Esophagus muscularis mucosa (tissue), 4 donors: ENCODE measurements around the gene TAPBPL. TPM values are rescaled to one million over a fixed set of nuclear protein-coding genes. Genes with fewer than 3 reads are reported as not detected.
"Not testable (repeated sequence)": the region's sequence is repeated elsewhere in the genome, so short reads cannot be mapped to it uniquely, and the experiment has no call there.

Experiments
- DNase-seq: peaks from one replicate; pipeline ENCODE4 v3.0.0-alpha.2; 2017; ENCODE audit errors: extremely low spot score
- H3K27ac ChIP-seq, 4 donors: fragments of 200-600 bp; sonication (generic); replicated peaks in 1 of 4; 1 replicate in 3 of 4; 2 replicates in 1 of 4; pipeline ENCODE4 v1.5.1; 2016 to 2019; ENCODE audit warnings: mild to moderate bottlenecking in 1 of 4
- H3K27me3 ChIP-seq, 4 donors: fragments of 200-600 bp; sonication (generic); one replicate each; pipeline versions ENCODE4 v1.5.1 to v1.6.0; 2016 to 2019
- H3K36me3 ChIP-seq, 4 donors: fragments of 200-600 bp; sonication (generic); one replicate each; pipeline ENCODE4 v1.5.1; 2016 to 2019
- H3K4me1 ChIP-seq, 4 donors: fragments of 200-600 bp; sonication (generic); one replicate each; pipeline ENCODE4 v1.5.1; 2016 to 2019
- H3K4me3 ChIP-seq, 4 donors: fragments of 200-600 bp; sonication (generic); 1 replicate in 2 of 4; 2 replicates in 2 of 4; pipeline ENCODE4 v1.5.1; 2016 to 2019; ENCODE audit warnings: mild to moderate bottlenecking in 4 of 4, moderate library complexity in 1 of 4
- H3K9me3 ChIP-seq, 4 donors: fragments of 200-600 bp; sonication (generic); 1 replicate in 3 of 4; 2 replicates in 1 of 4; pipeline ENCODE4 v1.5.1; 2016 to 2019
- CTCF ChIP-seq, 3 experiments: fragments of 200-600 bp in 2 of 3; fragments of 450-650 bp in 1 of 3; sonication (generic) in 2 of 3; IDR thresholded peaks; one replicate each; pipeline ENCODE4 v1.5.1; 2017 to 2019; ENCODE audit warnings: antibody characterized with exemption in 3 of 3, mild to moderate bottlenecking in 2 of 3, moderate library complexity in 1 of 3
- EP300 ChIP-seq: sonication (generic); formaldehyde crosslinking; IDR thresholded peaks from one replicate; pipeline ENCODE4 v1.6.1; 2017; ENCODE audit warnings: antibody characterized with exemption
- POLR2A ChIP-seq: fragments of 450-650 bp; IDR thresholded peaks from one replicate; pipeline ENCODE4 v1.6.1; 2017; ENCODE audit warnings: antibody characterized with exemption, moderate library complexity, mild to moderate bottlenecking, low read depth
- POLR2AphosphoS5 ChIP-seq, 2 donors: sonication (generic); formaldehyde crosslinking; IDR thresholded peaks; one replicate each; pipeline ENCODE4 v1.6.1; 2017; ENCODE audit warnings: antibody characterized with exemption in 2 of 2
- WGBS: methylation state at CpG from one replicate; pipeline ENCODE4 v1.1.5; 2018; 5-methylcytosine and 5-hydroxymethylcytosine counted together
- intact Hi-C: fragments of 100-400 bp; cut with DNase I; formaldehyde crosslinking; loops from one replicate; pipeline ENCODE4 v1.15.1; 2023
- total RNA-seq, 4 donors: library from RNA; depleted of rRNA; stranded (reverse); fragments of >200 nt; gene quantifications; one replicate each; pipeline versions ENCODE4 v1.1.0 to v1.2.1, GENCODE V29; 2016

TAPBPL gene
- total RNA-seq, 4 donors from 2014 or later: 12.4 to 25.8 (median 22.5) TPM

DNA sequence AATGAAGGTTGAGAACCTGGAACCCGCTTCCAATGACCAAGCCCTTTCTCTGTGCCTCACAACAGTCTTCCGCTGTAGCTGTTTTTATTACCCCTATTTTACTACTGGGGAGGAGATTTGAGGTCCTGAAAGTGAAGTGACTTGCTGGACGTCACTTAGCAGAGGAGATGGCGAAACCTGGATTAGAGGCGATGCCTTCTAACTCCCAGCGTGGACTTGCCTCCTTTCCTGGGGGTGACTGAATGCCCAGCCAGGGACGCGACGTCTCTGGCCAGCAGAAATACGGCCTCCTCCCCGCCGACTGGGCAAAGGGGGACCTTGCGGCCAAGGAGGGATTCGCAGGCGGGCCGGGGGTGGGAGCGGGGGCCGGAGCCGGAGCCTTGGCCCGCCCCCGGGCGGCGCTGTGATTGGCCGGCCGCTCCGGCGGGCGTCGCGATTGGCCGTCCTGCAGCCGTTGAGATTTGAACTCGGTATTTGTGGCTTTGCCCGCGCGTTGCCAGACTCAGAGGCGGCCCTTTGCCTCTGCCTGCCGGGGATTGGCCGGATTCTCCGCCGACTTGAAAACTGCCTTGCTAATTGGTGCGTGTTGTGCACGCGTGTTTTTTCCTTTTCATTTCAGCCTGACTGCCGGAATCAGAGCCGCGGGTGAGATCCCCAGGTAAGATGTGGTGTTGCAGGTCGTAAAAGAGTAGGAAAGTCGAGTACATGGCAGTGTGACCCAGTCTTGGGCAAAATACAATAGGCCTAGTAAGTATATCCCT lies 41.8 kb downstream of the TAPBPL start, which contains the start of gene NCAPD2:
Gene NCAPD2 (plus strand): TSS at position 606 of the 761 bp plus-strand sequence. CDS start 997 bp downstream, outside the sequence.
- intact Hi-C loops: loop anchor here (2.0 kb wide), 1 partner anchor 39 kb away; no protein-coding TSS in a partner anchor
- TF ChIP-seq CTCF (IDR thresholded peaks at IDR 0.05) (peak; percentile 19 to 67 (median 43)), EP300 (no peak), POLR2A (peak; percentile 6), POLR2AphosphoS5 (IDR thresholded peaks at IDR 0.05) (peak; percentile 23 to 86)
- peaks cover 22 to 36% (median 26%) of the 10 kb centered on the region in 4 donors for H3K4me1 ChIP-seq
- no peaks in the 10 kb centered on the region for H3K27me3 ChIP-seq
- H3K36me3 ChIP-seq: peaks cover 0 to 44% (median 38%) of the 10 kb centered on the region in 4 donors
- H3K27ac ChIP-seq: peak within 1 kb of the TSS; percentile 92 to 96 (median 96)
- 0% methylated on average over 11 of the region's 49 CpGs for WGBS
- DNase-seq: peak; percentile 98
- peak within 1 kb of the TSS; percentile 61 to 85 (median 80) for H3K4me3 ChIP-seq
- no peaks in the 10 kb centered on the region for H3K9me3 ChIP-seq

DNA sequence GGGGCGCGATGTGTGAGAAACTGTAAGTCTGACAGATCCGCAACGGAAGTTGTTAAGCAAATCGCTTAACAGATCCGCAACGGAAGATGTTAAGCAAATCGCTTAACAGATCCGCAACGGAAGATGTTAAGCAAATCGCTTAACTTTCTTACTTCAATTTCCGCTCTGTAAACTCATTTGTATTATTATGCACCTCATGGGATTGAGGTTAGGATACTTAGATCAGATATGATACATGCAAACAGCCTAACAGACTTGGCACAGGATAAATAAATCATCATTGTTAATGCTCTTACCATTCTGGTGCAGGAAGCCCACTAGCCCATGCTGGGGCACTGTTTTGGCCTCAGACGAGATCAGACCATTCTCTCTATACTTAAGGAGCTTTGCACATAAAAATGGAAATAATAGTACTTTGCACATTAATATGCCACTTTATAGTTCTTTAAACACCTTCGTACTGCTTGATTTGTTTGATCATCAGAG lies 42.5 kb downstream of the TAPBPL start:
- H3K27ac ChIP-seq: peak overlapping the region; percentile 92 to 96 (median 96)
- no peaks in the 10 kb centered on the region for H3K27me3 ChIP-seq
- DNase-seq: no peak
- TF ChIP-seq EP300 (no peak), CTCF (IDR thresholded peaks at IDR 0.05) (no peak), POLR2A (no peak), POLR2AphosphoS5 (IDR thresholded peaks at IDR 0.05) (no peak)
- H3K36me3 ChIP-seq: peaks cover 6 to 50% (median 44%) of the 10 kb centered on the region in 4 donors
- WGBS: 0% methylated on average over 14 of the region's 14 CpGs
- H3K4me3 ChIP-seq: peak overlapping the region; percentile 61 to 85 (median 80)
- no peaks in the 10 kb centered on the region for H3K9me3 ChIP-seq
- intact Hi-C loops: loop anchor here (2.0 kb wide), 1 partner anchor 38 kb away; no protein-coding TSS in a partner anchor
- peaks cover 22 to 36% (median 26%) of the 10 kb centered on the region in 4 donors for H3K4me1 ChIP-seq

DNA sequence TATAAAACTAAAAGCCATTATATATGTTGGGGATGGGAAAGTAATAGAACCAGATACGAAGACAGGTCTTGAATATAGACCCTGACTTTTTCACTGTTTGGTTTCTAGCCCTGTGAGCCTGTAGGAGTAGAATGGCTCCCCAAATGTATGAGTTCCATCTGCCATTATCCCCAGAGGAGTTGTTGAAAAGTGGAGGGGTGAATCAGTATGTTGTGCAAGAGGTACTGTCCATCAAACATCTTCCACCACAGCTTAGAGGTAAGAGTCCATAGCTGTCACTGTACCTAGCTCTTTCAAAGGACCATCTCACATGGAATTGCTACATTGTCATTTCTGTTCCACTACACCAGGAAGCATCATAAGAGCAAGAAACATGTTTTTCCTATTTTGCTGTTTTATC lies 43.1 kb downstream of the TAPBPL start:
- DNase-seq: no peak
- peaks cover 22 to 36% (median 26%) of the 10 kb centered on the region in 4 donors for H3K4me1 ChIP-seq
- intact Hi-C loops: loop anchor here (2.0 kb wide), 1 partner anchor 38 kb away; no protein-coding TSS in a partner anchor
- H3K4me3 ChIP-seq: peak overlapping the region in 3 of 4 donors; percentile 9 to 85 (median 77)
- no peaks in the 10 kb centered on the region for H3K9me3 ChIP-seq
- H3K27me3 ChIP-seq: no peaks in the 10 kb centered on the region
- peak overlapping the region in 1 of 4 donors; percentile 92 for H3K27ac ChIP-seq
- H3K36me3 ChIP-seq: peaks cover 10 to 57% (median 48%) of the 10 kb centered on the region in 4 donors
- no peak for TF ChIP-seq POLR2AphosphoS5 (IDR thresholded peaks at IDR 0.05)
- no peak for TF ChIP-seq EP300
- TF ChIP-seq POLR2A: no peak
- TF ChIP-seq CTCF (IDR thresholded peaks at IDR 0.05): no peak
- 50% methylated on average over 1 of the region's 1 CpG for WGBS

DNA sequence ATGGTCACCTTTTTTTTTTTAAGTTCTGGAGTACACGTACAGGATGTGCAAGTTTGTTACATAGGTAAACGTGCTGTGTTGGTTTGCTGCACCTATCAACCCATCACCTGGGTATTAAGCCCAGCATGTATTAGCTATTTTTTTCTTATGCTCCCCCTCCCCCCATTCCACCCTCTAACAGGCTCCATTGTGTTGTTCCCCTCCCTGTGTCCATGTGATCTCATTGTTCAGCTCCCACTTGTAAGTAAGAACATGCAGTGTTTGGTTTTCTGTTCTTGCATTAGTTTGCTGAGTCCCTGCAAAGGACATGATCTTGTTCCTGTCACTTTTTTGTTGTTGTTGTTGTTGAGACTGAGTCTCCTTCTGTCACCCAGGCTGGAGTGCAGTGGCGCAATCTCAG lies 45.4 kb downstream of the TAPBPL start:
- 69% methylated on average over 3 of the region's 3 CpGs for WGBS
- H3K27ac ChIP-seq, H3K9me3 ChIP-seq, DNase-seq, H3K4me3 ChIP-seq, intact Hi-C loops, H3K27me3 ChIP-seq: not testable (repeated sequence)
- H3K36me3 ChIP-seq: peaks cover 10 to 46% (median 37%) of the 10 kb centered on the region in 4 donors
- H3K4me1 ChIP-seq: peaks cover 20 to 31% (median 21%) of the 10 kb centered on the region in 4 donors

GRCh38 chr12:6500466-6500865 lies 48.6 kb downstream of the TAPBPL start:
- Histone ChIP-seq H3K27me3 (no peaks in the 10 kb centered on the region), H3K36me3 (peaks cover 10 to 62% (median 41%) of the 10 kb centered on the region in 4 donors), H3K27ac (no peak overlapping the region), H3K4me1 (peaks cover 2 to 13% (median 3%) of the 10 kb centered on the region in 4 donors), H3K4me3 (no peak overlapping the region), H3K9me3 (no peaks in the 10 kb centered on the region)
- TF ChIP-seq EP300 (no peak), POLR2A (no peak), CTCF (IDR thresholded peaks at IDR 0.05) (no peak), POLR2AphosphoS5 (IDR thresholded peaks at IDR 0.05) (no peak)
- WGBS: 86% methylated on average over 2 of the region's 2 CpGs
- intact Hi-C loops: no loop called here
- no peak for DNase-seq
